HG03565 (cell line): ENCODE results near the gene KCNIP1.

Source experiments
- ATAC-seq: cut with Tn5 transposase; IDR thresholded peaks from one replicate; pipeline ENCODE4 v1.9.1; 2021; ENCODE audit warnings: mild to moderate bottlenecking, moderate library complexity; ENCODE audit not compliant: unreplicated experiment

The KCNIP1 gene

GRCh38 chr5:170482511-170482910 is 21.3 kb upstream of the KCNIP1 start:
- no peak for ATAC-seq

GRCh38 chr5:170483701-170484458 is 19.9 kb upstream of the KCNIP1 start:
- ATAC-seq, result no peak

GRCh38 chr5:170484459-170484831 is 19.4 kb upstream of the KCNIP1 start:
- no peak for ATAC-seq

GRCh38 chr5:170484847-170485615 is 18.8 kb upstream of the KCNIP1 start:
- no peak for ATAC-seq

- ATAC-seq, result no peak
Measured at GRCh38 chr5:170485616-170485911, 18.3 kb upstream of the KCNIP1 start.

- no peak for ATAC-seq
Measured at GRCh38 chr5:170486371-170486770, 17.4 kb upstream of the KCNIP1 start.

- no peak for ATAC-seq
Measured at GRCh38 chr5:170488570-170488969, 15.2 kb upstream of the KCNIP1 start.

GRCh38 chr5:170489199-170489598 is 14.6 kb upstream of the KCNIP1 start:
- ATAC-seq, result no peak

GRCh38 chr5:170490381-170490780 is 13.4 kb upstream of the KCNIP1 start:
- ATAC-seq, result no peak

- ATAC-seq, result no peak
Measured at GRCh38 chr5:170491479-170491878, 12.3 kb upstream of the KCNIP1 start.

- no peak for ATAC-seq
Measured at GRCh38 chr5:170493028-170493820, 10.6 kb upstream of the KCNIP1 start.

- ATAC-seq, result no peak
Measured at GRCh38 chr5:170494041-170494440, 9.8 kb upstream of the KCNIP1 start.

- ATAC-seq, result no peak
Measured at GRCh38 chr5:170495825-170496661, 7.8 kb upstream of the KCNIP1 start.

GRCh38 chr5:170496662-170497028 is 7.2 kb upstream of the KCNIP1 start:
- no peak for ATAC-seq

- ATAC-seq, result no peak
Measured at GRCh38 chr5:170497311-170498038, 6.3 kb upstream of the KCNIP1 start.

- ATAC-seq, result no peak
Measured at GRCh38 chr5:170498811-170499351, 4.9 kb upstream of the KCNIP1 start.

- no peak for ATAC-seq
Measured at GRCh38 chr5:170499621-170500020, 4.2 kb upstream of the KCNIP1 start.

GRCh38 chr5:170501361-170501760 is 2.5 kb upstream of the KCNIP1 start:
- no peak for ATAC-seq

GRCh38 chr5:170501931-170502330 is 1.9 kb upstream of the KCNIP1 start:
- no peak for ATAC-seq
